CD14-positive monocyte (primary cell): ENCODE data around the gene LSP1. TPM values are rescaled to one million over a fixed set of nuclear protein-coding genes. Genes with fewer than 3 reads are reported as not detected.

Source experiments
- DNase-seq, 3 donors: peaks; one replicate each; pipeline ENCODE4 v3.0.0-alpha.2; 2011 to 2022
- H2AFZ ChIP-seq: 2 replicates; pipeline ENCODE4 v1.6.0; 2012; ENCODE audit warnings: mild to moderate bottlenecking, low read depth, low read length, inconsistent platforms; ENCODE audit not compliant: insufficient read depth, poor library complexity, severe bottlenecking
- H3K27ac ChIP-seq, 2 donors: 1 replicate in 1 of 2; 2 replicates in 1 of 2; pipeline ENCODE4 v1.5.1; 2012 to 2013; ENCODE audit warnings: low read length in 2 of 2, control low read depth in 1 of 2, inconsistent platforms in 1 of 2, low read depth in 1 of 2, mild to moderate bottlenecking in 1 of 2
- H3K27me3 ChIP-seq, 2 donors: one replicate each; pipeline versions ENCODE4 v1.6.0 to v1.6.1; 2011 to 2013; ENCODE audit warnings: low read length in 2 of 2; ENCODE audit not compliant: control insufficient read depth in 2 of 2, insufficient read depth in 2 of 2
- H3K36me3 ChIP-seq, 2 donors: replicated peaks in 1 of 2; 1 replicate in 1 of 2; 2 replicates in 1 of 2; pipeline versions ENCODE4 v1.5.1 to v1.6.1; 2012 to 2013; ENCODE audit warnings: low read length in 2 of 2, control low read depth in 1 of 2, inconsistent platforms in 1 of 2, mild to moderate bottlenecking in 1 of 2; ENCODE audit not compliant: insufficient read depth in 2 of 2, control insufficient read depth in 1 of 2
- H3K4me1 ChIP-seq, 2 donors: 1 replicate in 1 of 2; 2 replicates in 1 of 2; pipeline versions ENCODE4 v1.5.1 to v1.6.1; 2012 to 2013; ENCODE audit warnings: low read length in 2 of 2, control low read depth in 1 of 2, inconsistent platforms in 1 of 2, mild to moderate bottlenecking in 1 of 2, moderate library complexity in 1 of 2; ENCODE audit not compliant: insufficient read depth in 2 of 2, control insufficient read depth in 1 of 2
- H3K4me2 ChIP-seq: replicated peaks from 2 replicates; pipeline ENCODE3; 2012; ENCODE audit warnings: low read length, moderate library complexity, mild to moderate bottlenecking; ENCODE audit not compliant: poor library complexity, severe bottlenecking; ENCODE audit errors: extremely low read depth
- H3K4me3 ChIP-seq, 3 experiments: fragments of 200-600 bp in 1 of 3; sonication (generic) in 1 of 3; replicated peaks in 1 of 3; 1 replicate in 2 of 3; 2 replicates in 1 of 3; pipeline ENCODE4 v1.5.1; 2011 to 2013; ENCODE audit warnings: low read length in 3 of 3, mild to moderate bottlenecking in 3 of 3, control low read depth in 2 of 3, low read depth in 2 of 3, inconsistent platforms in 1 of 3, moderate library complexity in 1 of 3
- H3K79me2 ChIP-seq: 2 replicates; pipeline ENCODE4 v1.6.0; 2012; ENCODE audit warnings: mild to moderate bottlenecking, control low read depth, inconsistent platforms, low read length, moderate library complexity; ENCODE audit not compliant: insufficient read depth
- H3K9ac ChIP-seq: 2 replicates; pipeline ENCODE4 v1.6.0; 2017; ENCODE audit warnings: low read length, mild to moderate bottlenecking; ENCODE audit not compliant: insufficient read depth, poor library complexity, severe bottlenecking
- H3K9me3 ChIP-seq, 2 donors: replicated peaks in 1 of 2; 1 replicate in 1 of 2; 2 replicates in 1 of 2; pipeline versions ENCODE4 v1.5.1 to v1.6.1; 2012 to 2013; ENCODE audit warnings: low read length in 2 of 2, control low read depth in 1 of 2; ENCODE audit not compliant: control insufficient read depth in 1 of 2, insufficient read depth in 1 of 2
- H4K20me1 ChIP-seq: 2 replicates; pipeline ENCODE4 v1.6.0; 2012; ENCODE audit warnings: mild to moderate bottlenecking, low read length, control low read depth, moderate library complexity; ENCODE audit not compliant: insufficient read depth
- H3K27ac Mint-ChIP-seq, 7 donors: one replicate each; pipeline ENCODE4 v1.8.0; 2020; ENCODE audit warnings: mild to moderate bottlenecking in 7 of 7, mixed read lengths in 7 of 7, moderate library complexity in 6 of 7, inconsistent platforms in 2 of 7
- H3K27me3 Mint-ChIP-seq, 3 donors: one replicate each; pipeline ENCODE4 v1.8.0; 2021 to 2022; ENCODE audit warnings: low read depth in 3 of 3, mild to moderate bottlenecking in 3 of 3, mixed read lengths in 3 of 3, moderate library complexity in 3 of 3, inconsistent platforms in 1 of 3
- H3K36me3 Mint-ChIP-seq, 2 donors: one replicate each; pipeline ENCODE4 v1.8.0; 2020; ENCODE audit warnings: mixed read lengths in 2 of 2, inconsistent platforms in 1 of 2, mild to moderate bottlenecking in 1 of 2
- H3K4me1 Mint-ChIP-seq: one replicate; pipeline ENCODE4 v1.8.0; 2020; ENCODE audit warnings: mild to moderate bottlenecking, mixed read lengths
- H3K4me3 Mint-ChIP-seq, 2 donors: one replicate each; pipeline ENCODE4 v1.8.0; 2020; ENCODE audit warnings: mild to moderate bottlenecking in 2 of 2, mixed read lengths in 2 of 2, moderate library complexity in 1 of 2
- H3K9me3 Mint-ChIP-seq, 7 donors: one replicate each; pipeline ENCODE4 v1.8.0; 2020 to 2022; ENCODE audit warnings: mixed read lengths in 7 of 7, mild to moderate bottlenecking in 6 of 7, moderate library complexity in 6 of 7, inconsistent platforms in 2 of 7
- WGBS: methylation state at CpG from one replicate; pipeline ENCODE4 v1.1.5; 2013; ENCODE audit warnings: missing lambda C conversion rate; ENCODE audit not compliant: insufficient coverage; 5-methylcytosine and 5-hydroxymethylcytosine counted together
- intact Hi-C, 2 donors: fragments of 100-400 bp; cut with micrococcal nuclease; formaldehyde crosslinking; loops; one replicate each; pipeline versions ENCODE4 v1.15.0 to v1.15.1; 2023
- polyA plus RNA-seq, 3 donors: library from polyadenylated mRNA; depleted of rRNA in 1 of 3; unstranded in 2 of 3; stranded (reverse) in 1 of 3; fragments of 300-500 nt in 2 of 3; fragments of >200 nt in 1 of 3; fragmentation: Illumina TruSeq in 2 of 3; gene quantifications; 1 replicate in 2 of 3; 2 replicates in 1 of 3; pipeline ENCODE4 v1.2.3, GENCODE V29; 2012 to 2021
- TF ChIP-seq, protein P1 (sequence below): fragments of 200-600 bp; IDR thresholded peaks from one replicate; pipeline ENCODE4 v1.8.0; 2022; ENCODE audit warnings: antibody characterized with exemption, mild to moderate bottlenecking

LSP1 gene
- polyA plus RNA-seq, 3 donors, result 387 to 646 (median 542) TPM

- H3K9me3 Mint-ChIP-seq, result peaks cover 9 to 51% (median 42%) of the 10 kb centered on the region in 7 donors
- H3K27me3 Mint-ChIP-seq, result peaks cover 90 to 94% (median 92%) of the 10 kb centered on the region in 3 donors
- H3K4me3 Mint-ChIP-seq, result peak overlapping the region in 1 of 2 donors; percentile 78
- intact Hi-C loops, result no loop called here
- peaks cover 35 to 91% of the 10 kb centered on the region in 2 donors for H3K27me3 ChIP-seq
- no peaks in the 10 kb centered on the region for H3K36me3 ChIP-seq
- H3K4me2 ChIP-seq, result no peak overlapping the region
- H3K27ac Mint-ChIP-seq, result no peak overlapping the region
- peaks cover 14% of the 10 kb centered on the region for H3K4me1 Mint-ChIP-seq
- H3K27ac ChIP-seq, result no peak overlapping the region
- no peaks in the 10 kb centered on the region for H3K79me2 ChIP-seq
- H3K9me3 ChIP-seq, result peaks cover 37 to 45% of the 10 kb centered on the region in 2 donors
- TF ChIP-seq, protein P1, sequence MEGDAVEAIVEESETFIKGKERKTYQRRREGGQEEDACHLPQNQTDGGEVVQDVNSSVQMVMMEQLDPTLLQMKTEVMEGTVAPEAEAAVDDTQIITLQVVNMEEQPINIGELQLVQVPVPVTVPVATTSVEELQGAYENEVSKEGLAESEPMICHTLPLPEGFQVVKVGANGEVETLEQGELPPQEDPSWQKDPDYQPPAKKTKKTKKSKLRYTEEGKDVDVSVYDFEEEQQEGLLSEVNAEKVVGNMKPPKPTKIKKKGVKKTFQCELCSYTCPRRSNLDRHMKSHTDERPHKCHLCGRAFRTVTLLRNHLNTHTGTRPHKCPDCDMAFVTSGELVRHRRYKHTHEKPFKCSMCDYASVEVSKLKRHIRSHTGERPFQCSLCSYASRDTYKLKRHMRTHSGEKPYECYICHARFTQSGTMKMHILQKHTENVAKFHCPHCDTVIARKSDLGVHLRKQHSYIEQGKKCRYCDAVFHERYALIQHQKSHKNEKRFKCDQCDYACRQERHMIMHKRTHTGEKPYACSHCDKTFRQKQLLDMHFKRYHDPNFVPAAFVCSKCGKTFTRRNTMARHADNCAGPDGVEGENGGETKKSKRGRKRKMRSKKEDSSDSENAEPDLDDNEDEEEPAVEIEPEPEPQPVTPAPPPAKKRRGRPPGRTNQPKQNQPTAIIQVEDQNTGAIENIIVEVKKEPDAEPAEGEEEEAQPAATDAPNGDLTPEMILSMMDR, result no peak
- H4K20me1 ChIP-seq, result no peaks in the 10 kb centered on the region
- WGBS, result 97% methylated on average over 6 of the region's 7 CpGs
- peaks cover 9% of the 10 kb centered on the region in 2 donors for H3K4me1 ChIP-seq
- H3K9ac ChIP-seq, result no peak overlapping the region
- no peak overlapping the region for H3K4me3 ChIP-seq
- H3K36me3 Mint-ChIP-seq, result peaks cover 8% of the 10 kb centered on the region in 2 donors
- no peak for DNase-seq
- H2AFZ ChIP-seq, result no peak overlapping the region
These were observed 37.1 kb upstream of the LSP1 start for GRCh38 chr11:1815751-1816150.

DNA sequence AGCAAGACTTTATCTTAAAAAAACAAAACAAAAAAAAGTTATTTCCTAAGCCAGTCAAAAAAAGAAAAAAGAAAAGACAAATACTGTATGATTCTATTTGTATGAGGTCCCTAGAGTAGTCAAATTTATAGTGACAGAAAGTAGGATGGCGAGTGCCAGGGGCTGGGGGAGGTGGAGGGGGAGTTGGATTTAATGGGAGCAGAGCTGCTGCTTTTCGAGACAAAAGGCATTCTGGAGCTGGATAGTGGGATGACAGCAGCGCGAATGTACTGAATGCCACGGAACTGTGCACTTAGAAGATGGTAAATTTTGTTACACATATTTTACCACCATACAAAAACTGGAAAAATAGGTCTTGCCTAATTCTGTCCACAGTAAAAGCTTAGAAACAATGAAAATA lies 35.9 kb upstream of the LSP1 start:
- Mint-ChIP-seq H3K4me1 (peaks cover 4% of the 10 kb centered on the region), H3K9me3 (peaks cover 18 to 56% (median 48%) of the 10 kb centered on the region in 7 donors), H3K4me3 (peak overlapping the region in 1 of 2 donors; percentile 46), H3K27ac (no peak overlapping the region), H3K27me3 (peaks cover 94 to 96% (median 95%) of the 10 kb centered on the region in 3 donors), H3K36me3 (peaks cover 6 to 8% of the 10 kb centered on the region in 2 donors)
- Histone ChIP-seq H3K9me3 (peaks cover 35 to 43% of the 10 kb centered on the region in 2 donors), H3K79me2 (no peaks in the 10 kb centered on the region), H3K4me3 (no peak overlapping the region), H3K36me3 (no peaks in the 10 kb centered on the region), H3K4me1 (no peaks in the 10 kb centered on the region), H3K9ac (no peak overlapping the region), H3K27ac (no peak overlapping the region), H3K4me2 (no peak overlapping the region), H4K20me1 (no peaks in the 10 kb centered on the region), H3K27me3 (peaks cover 35 to 93% of the 10 kb centered on the region in 2 donors), H2AFZ (no peak overlapping the region)
- TF ChIP-seq, protein P1, result no peak
- intact Hi-C loops, result no loop called here
- no peak for DNase-seq
- whole genome bisulfite sequencing, result 100% methylated on average over 2 of the region's 5 CpGs
